ENCODE results near the gene GNAL. TPM values are rescaled to one million over a fixed set of nuclear protein-coding genes. Genes with fewer than 3 reads are reported as not detected.
"Not testable (repeated sequence)": the region's sequence is repeated elsewhere in the genome, so short reads cannot be mapped to it uniquely, and the experiment has no call there.

Gene GNAL
- total RNA-seq, 1 donor from 2014 or later, result 2.6 TPM

- no peaks in the 10 kb centered on the region for H3K9me3 ChIP-seq (ENCODE audit: control insufficient read depth in 3 of 3, low read length in 3 of 3)
- peaks cover 12 to 20% (median 15%) of the 10 kb centered on the region in 3 donors for H3K36me3 ChIP-seq (ENCODE audit: control insufficient read depth in 3 of 3, insufficient read depth in 3 of 3, low read length in 3 of 3)
- H3K4me1 ChIP-seq (ENCODE audit: control insufficient read depth in 3 of 3, insufficient read depth in 3 of 3, low read length in 3 of 3), result peaks cover 7 to 9% (median 7%) of the 10 kb centered on the region in 3 donors
- H3K4me3 ChIP-seq (ENCODE audit: low read length in 3 of 3), result no peak overlapping the region
- no peak overlapping the region for H3K27ac ChIP-seq (ENCODE audit: low read depth, low read length)
- no peak overlapping the region for H3K9ac ChIP-seq (ENCODE audit: low read depth in 1 of 3, low read length in 3 of 3)
- no peaks in the 10 kb centered on the region for H3K27me3 ChIP-seq (ENCODE audit: control insufficient read depth in 3 of 3, insufficient read depth in 3 of 3, low read length in 3 of 3)
These were observed 213.6 kb downstream of the GNAL start for GRCh38 chr18:11902522-11903292.

GRCh38 chr18:11905613-11906012 is 216.5 kb downstream of the GNAL start:
- H3K27ac ChIP-seq (ENCODE audit: low read depth, low read length), result no peak overlapping the region
- H3K9ac ChIP-seq (ENCODE audit: low read depth in 1 of 3, low read length in 3 of 3), result no peak overlapping the region
- H3K9me3 ChIP-seq (ENCODE audit: control insufficient read depth in 3 of 3, low read length in 3 of 3), result no peaks in the 10 kb centered on the region
- no peaks in the 10 kb centered on the region for H3K27me3 ChIP-seq (ENCODE audit: control insufficient read depth in 3 of 3, insufficient read depth in 3 of 3, low read length in 3 of 3)
- H3K4me3 ChIP-seq (ENCODE audit: low read length in 3 of 3), result no peak overlapping the region
- peaks cover 11 to 19% (median 15%) of the 10 kb centered on the region in 3 donors for H3K4me1 ChIP-seq (ENCODE audit: control insufficient read depth in 3 of 3, insufficient read depth in 3 of 3, low read length in 3 of 3)
- peaks cover 12 to 20% (median 15%) of the 10 kb centered on the region in 3 donors for H3K36me3 ChIP-seq (ENCODE audit: control insufficient read depth in 3 of 3, insufficient read depth in 3 of 3, low read length in 3 of 3)

GRCh38 chr18:11906176-11906575 is 217.1 kb downstream of the GNAL start:
- Histone ChIP-seq H3K9me3 (ENCODE audit: control insufficient read depth in 3 of 3, low read length in 3 of 3) (no peaks in the 10 kb centered on the region), H3K9ac (ENCODE audit: low read depth in 1 of 3, low read length in 3 of 3) (no peak overlapping the region), H3K27me3 (ENCODE audit: control insufficient read depth in 3 of 3, insufficient read depth in 3 of 3, low read length in 3 of 3) (no peaks in the 10 kb centered on the region), H3K4me3 (ENCODE audit: low read length in 3 of 3) (no peak overlapping the region), H3K36me3 (ENCODE audit: control insufficient read depth in 3 of 3, insufficient read depth in 3 of 3, low read length in 3 of 3) (peaks cover 12 to 20% (median 15%) of the 10 kb centered on the region in 3 donors), H3K4me1 (ENCODE audit: control insufficient read depth in 3 of 3, insufficient read depth in 3 of 3, low read length in 3 of 3) (peaks cover 11 to 19% (median 15%) of the 10 kb centered on the region in 3 donors), H3K27ac (ENCODE audit: low read depth, low read length) (no peak overlapping the region)

- Histone ChIP-seq H3K36me3 (ENCODE audit: control insufficient read depth in 3 of 3, insufficient read depth in 3 of 3, low read length in 3 of 3) (peaks cover 9 to 15% (median 11%) of the 10 kb centered on the region in 3 donors), H3K27me3 (ENCODE audit: control insufficient read depth in 3 of 3, insufficient read depth in 3 of 3, low read length in 3 of 3) (no peaks in the 10 kb centered on the region), H3K4me1 (ENCODE audit: control insufficient read depth in 3 of 3, insufficient read depth in 3 of 3, low read length in 3 of 3) (peaks cover 11 to 19% (median 15%) of the 10 kb centered on the region in 3 donors), H3K27ac (ENCODE audit: low read depth, low read length) (peak overlapping the region; percentile 97), H3K4me3 (ENCODE audit: low read length in 3 of 3) (peak overlapping the region; percentile 85 to 95 (median 91)), H3K9ac (ENCODE audit: low read depth in 1 of 3, low read length in 3 of 3) (peak overlapping the region; percentile 82 to 97 (median 93)), H3K9me3 (ENCODE audit: control insufficient read depth in 3 of 3, low read length in 3 of 3) (no peaks in the 10 kb centered on the region)
These were observed 218.1 kb downstream of the GNAL start for GRCh38 chr18:11906926-11907874.

DNA sequence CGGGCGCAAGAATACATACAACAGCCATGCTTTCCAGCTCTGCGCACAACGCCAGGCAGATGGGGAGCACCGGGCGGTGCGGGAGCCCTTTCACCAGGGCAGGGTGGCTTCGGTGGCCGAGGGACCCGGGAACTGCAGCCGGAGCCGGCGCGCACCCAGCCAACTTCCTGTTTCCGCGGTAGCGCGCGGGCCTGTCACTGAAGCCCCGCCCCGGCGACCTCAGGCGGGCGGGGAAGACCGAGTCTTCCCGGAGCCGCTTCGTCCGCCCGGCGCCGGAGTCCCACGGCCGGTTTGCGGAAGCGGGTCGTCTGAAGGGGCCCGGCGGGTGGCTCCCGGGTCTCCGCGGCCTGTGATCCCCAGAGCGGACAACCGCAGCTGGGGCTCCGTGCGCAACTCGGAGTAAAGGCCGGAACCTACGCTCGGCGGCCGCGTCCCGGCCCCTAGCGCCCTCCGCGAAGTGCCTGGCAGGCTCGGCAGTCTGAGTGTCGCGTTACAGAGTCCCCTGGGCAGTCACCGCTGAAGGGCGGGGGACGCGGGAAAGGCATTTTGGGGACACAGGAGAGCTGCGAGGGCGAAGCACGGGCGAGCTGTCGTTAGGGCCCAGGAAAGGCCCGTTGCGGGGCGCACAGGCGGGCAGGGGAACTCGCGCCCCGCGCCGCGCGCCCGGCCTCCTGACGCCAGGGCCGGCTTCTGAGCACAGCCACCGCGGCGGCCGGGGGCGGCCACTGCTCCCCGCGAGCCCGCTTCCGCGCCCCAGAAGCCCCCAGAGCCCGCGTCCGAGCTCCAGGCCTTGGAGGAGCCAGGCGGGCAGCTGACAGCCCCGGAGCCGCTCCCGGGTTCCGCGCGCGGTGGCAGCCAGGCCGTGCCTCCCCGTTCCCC is 219.4 kb downstream of the GNAL start, which contains the start of gene MPPE1:
TSS of gene MPPE1 (minus strand) at position 136 of the 879 bp plus-strand sequence. CDS start 11,053 bp downstream, outside the sequence.
- H3K4me3 ChIP-seq (ENCODE audit: low read length in 3 of 3), result peak within 1 kb of the TSS; percentile 85 to 95 (median 91)
- peaks cover 11 to 19% (median 15%) of the 10 kb centered on the region in 3 donors for H3K4me1 ChIP-seq (ENCODE audit: control insufficient read depth in 3 of 3, insufficient read depth in 3 of 3, low read length in 3 of 3)
- H3K9me3 ChIP-seq (ENCODE audit: control insufficient read depth in 3 of 3, low read length in 3 of 3), result no peaks in the 10 kb centered on the region
- peaks cover 0 to 9% (median 4%) of the 10 kb centered on the region in 3 donors for H3K36me3 ChIP-seq (ENCODE audit: control insufficient read depth in 3 of 3, insufficient read depth in 3 of 3, low read length in 3 of 3)
- peak within 1 kb of the TSS; percentile 97 for H3K27ac ChIP-seq (ENCODE audit: low read depth, low read length)
- no peaks in the 10 kb centered on the region for H3K27me3 ChIP-seq (ENCODE audit: control insufficient read depth in 3 of 3, insufficient read depth in 3 of 3, low read length in 3 of 3)
- peak within 1 kb of the TSS; percentile 93 to 98 (median 97) for H3K9ac ChIP-seq (ENCODE audit: low read depth in 1 of 3, low read length in 3 of 3)

- H3K9ac ChIP-seq (ENCODE audit: low read depth in 1 of 3, low read length in 3 of 3), result peak overlapping the region; percentile 93 to 98 (median 97)
- H3K27me3 ChIP-seq (ENCODE audit: control insufficient read depth in 3 of 3, insufficient read depth in 3 of 3, low read length in 3 of 3), result no peaks in the 10 kb centered on the region
- H3K4me3 ChIP-seq (ENCODE audit: low read length in 3 of 3), result peak overlapping the region; percentile 73 to 95 (median 91)
- no peaks in the 10 kb centered on the region for H3K9me3 ChIP-seq (ENCODE audit: control insufficient read depth in 3 of 3, low read length in 3 of 3)
- peaks cover 11 to 19% (median 15%) of the 10 kb centered on the region in 3 donors for H3K4me1 ChIP-seq (ENCODE audit: control insufficient read depth in 3 of 3, insufficient read depth in 3 of 3, low read length in 3 of 3)
- peaks cover 0 to 9% (median 4%) of the 10 kb centered on the region in 3 donors for H3K36me3 ChIP-seq (ENCODE audit: control insufficient read depth in 3 of 3, insufficient read depth in 3 of 3, low read length in 3 of 3)
- H3K27ac ChIP-seq (ENCODE audit: low read depth, low read length), result peak overlapping the region; percentile 97
These were observed 220.0 kb downstream of the GNAL start for GRCh38 chr18:11909061-11909455.

DNA sequence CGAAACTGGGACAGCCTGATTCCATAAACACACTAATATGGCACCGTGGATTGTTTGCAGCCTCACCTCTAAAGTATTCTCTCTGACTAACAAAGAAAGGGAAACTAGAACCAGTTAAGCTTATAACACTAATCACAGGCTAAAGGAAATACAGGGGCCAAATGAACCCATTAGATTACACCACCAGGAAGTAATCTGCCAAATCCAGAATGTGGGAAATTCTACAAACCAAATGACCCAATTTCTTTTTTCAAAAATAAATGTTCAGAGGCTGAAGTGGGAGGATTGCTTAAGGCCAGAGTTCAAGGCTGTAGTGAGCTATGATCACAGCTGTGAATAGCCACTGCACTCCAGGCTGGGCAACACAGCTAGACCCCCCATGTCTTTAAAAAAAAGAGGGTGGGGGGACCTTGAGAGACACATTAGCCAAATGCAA is 220.5 kb downstream of the GNAL start:
- peak overlapping the region; percentile 73 to 95 (median 91) for H3K4me3 ChIP-seq (ENCODE audit: low read length in 3 of 3)

DNA sequence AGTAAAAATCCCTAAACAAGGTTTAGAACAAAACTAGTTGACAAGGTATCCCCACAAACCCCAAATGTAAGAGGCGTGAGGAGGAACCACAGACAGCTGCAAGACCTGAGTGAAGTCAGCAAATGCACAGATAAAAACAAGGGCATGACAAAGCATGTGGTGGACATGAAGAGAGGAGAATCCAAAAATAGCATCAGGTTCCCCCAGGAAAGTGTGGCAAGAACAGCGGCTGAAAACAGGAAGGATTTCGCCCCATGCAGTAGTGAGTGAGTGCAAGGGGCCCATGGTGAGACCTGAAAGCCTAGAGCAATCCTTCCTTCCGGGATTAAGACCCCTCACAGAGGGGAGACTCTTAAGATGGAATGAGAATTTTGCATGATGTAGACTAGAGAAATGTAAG is 227.8 kb downstream of the GNAL start:
- H3K4me1 ChIP-seq (ENCODE audit: control insufficient read depth in 3 of 3, insufficient read depth in 3 of 3, low read length in 3 of 3); H3K36me3 ChIP-seq (ENCODE audit: control insufficient read depth in 3 of 3, insufficient read depth in 3 of 3, low read length in 3 of 3); H3K9me3 ChIP-seq (ENCODE audit: control insufficient read depth in 3 of 3, low read length in 3 of 3); H3K4me3 ChIP-seq (ENCODE audit: low read length in 3 of 3); H3K9ac ChIP-seq (ENCODE audit: low read depth in 1 of 3, low read length in 3 of 3); H3K27me3 ChIP-seq (ENCODE audit: control insufficient read depth in 3 of 3, insufficient read depth in 3 of 3, low read length in 3 of 3); H3K27ac ChIP-seq (ENCODE audit: low read depth, low read length): not testable (repeated sequence)

More for the DNA sequence above, 220.5 kb downstream of the GNAL start:
- Histone ChIP-seq H3K27me3 (ENCODE audit: control insufficient read depth in 3 of 3, insufficient read depth in 3 of 3, low read length in 3 of 3) (no peaks in the 10 kb centered on the region), H3K36me3 (ENCODE audit: control insufficient read depth in 3 of 3, insufficient read depth in 3 of 3, low read length in 3 of 3) (peaks cover 0 to 9% (median 4%) of the 10 kb centered on the region in 3 donors), H3K9ac (ENCODE audit: low read depth in 1 of 3, low read length in 3 of 3) (peak overlapping the region; percentile 93 to 98 (median 97)), H3K27ac (ENCODE audit: low read depth, low read length) (peak overlapping the region; percentile 97), H3K9me3 (ENCODE audit: control insufficient read depth in 3 of 3, low read length in 3 of 3) (no peaks in the 10 kb centered on the region), H3K4me1 (ENCODE audit: control insufficient read depth in 3 of 3, insufficient read depth in 3 of 3, low read length in 3 of 3) (peaks cover 11 to 19% (median 15%) of the 10 kb centered on the region in 3 donors)

- not testable (repeated sequence) for H3K36me3 ChIP-seq (ENCODE audit: control insufficient read depth in 3 of 3, insufficient read depth in 3 of 3, low read length in 3 of 3); H3K27me3 ChIP-seq (ENCODE audit: control insufficient read depth in 3 of 3, insufficient read depth in 3 of 3, low read length in 3 of 3); H3K4me1 ChIP-seq (ENCODE audit: control insufficient read depth in 3 of 3, insufficient read depth in 3 of 3, low read length in 3 of 3); H3K9ac ChIP-seq (ENCODE audit: low read depth in 1 of 3, low read length in 3 of 3); H3K27ac ChIP-seq (ENCODE audit: low read depth, low read length); H3K4me3 ChIP-seq (ENCODE audit: low read length in 3 of 3); H3K9me3 ChIP-seq (ENCODE audit: control insufficient read depth in 3 of 3, low read length in 3 of 3)
These were observed 230.5 kb downstream of the GNAL start for GRCh38 chr18:11919522-11919921.

All from skeletal muscle tissue (tissue), 4 donors.